HFF-Myc (cell line): ENCODE results near the gene OOSP2.

Experiments
- DNase-seq: peaks from one replicate; pipeline ENCODE4 v3.0.0-alpha.2; 2011; ENCODE audit warnings: low read depth; ENCODE audit errors: extremely low read depth
- H3K4me3 ChIP-seq: replicated peaks from 2 replicates; pipeline ENCODE4 v1.5.1; 2011; ENCODE audit warnings: low read depth, mild to moderate bottlenecking, control low read depth, low read length
- TF ChIP-seq, protein P1 (sequence below): IDR thresholded peaks from 2 replicates; pipeline ENCODE4 v1.5.1; 2012; ENCODE audit warnings: mild to moderate bottlenecking, low read depth, low read length, control low read depth; ENCODE audit errors: missing control alignments

OOSP2 gene

DNA sequence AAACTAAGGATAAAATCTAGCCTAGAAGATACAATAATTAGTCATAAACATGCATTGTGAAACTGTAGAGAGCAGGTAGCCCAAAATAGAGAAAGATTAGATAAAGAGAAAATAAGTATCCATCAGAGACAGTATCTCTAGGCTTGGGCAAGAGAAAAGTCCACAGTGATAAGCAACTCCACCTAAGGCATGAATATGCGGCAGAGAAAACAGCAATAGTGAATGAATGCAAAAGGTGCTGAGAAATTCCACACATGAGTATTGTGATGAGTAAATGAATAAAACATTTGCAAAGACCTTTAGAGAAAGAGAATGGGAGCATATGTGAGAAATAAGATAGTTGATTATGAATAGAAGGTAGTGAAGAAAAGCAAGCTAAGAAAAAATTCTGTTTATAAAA is 57.0 kb downstream of the OOSP2 start:
- TF ChIP-seq, protein P1, sequence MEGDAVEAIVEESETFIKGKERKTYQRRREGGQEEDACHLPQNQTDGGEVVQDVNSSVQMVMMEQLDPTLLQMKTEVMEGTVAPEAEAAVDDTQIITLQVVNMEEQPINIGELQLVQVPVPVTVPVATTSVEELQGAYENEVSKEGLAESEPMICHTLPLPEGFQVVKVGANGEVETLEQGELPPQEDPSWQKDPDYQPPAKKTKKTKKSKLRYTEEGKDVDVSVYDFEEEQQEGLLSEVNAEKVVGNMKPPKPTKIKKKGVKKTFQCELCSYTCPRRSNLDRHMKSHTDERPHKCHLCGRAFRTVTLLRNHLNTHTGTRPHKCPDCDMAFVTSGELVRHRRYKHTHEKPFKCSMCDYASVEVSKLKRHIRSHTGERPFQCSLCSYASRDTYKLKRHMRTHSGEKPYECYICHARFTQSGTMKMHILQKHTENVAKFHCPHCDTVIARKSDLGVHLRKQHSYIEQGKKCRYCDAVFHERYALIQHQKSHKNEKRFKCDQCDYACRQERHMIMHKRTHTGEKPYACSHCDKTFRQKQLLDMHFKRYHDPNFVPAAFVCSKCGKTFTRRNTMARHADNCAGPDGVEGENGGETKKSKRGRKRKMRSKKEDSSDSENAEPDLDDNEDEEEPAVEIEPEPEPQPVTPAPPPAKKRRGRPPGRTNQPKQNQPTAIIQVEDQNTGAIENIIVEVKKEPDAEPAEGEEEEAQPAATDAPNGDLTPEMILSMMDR = no peak
- no peak overlapping the region for H3K4me3 ChIP-seq
- DNase-seq = no peak
